Endometrial microvascular endothelial cells (primary cell): ENCODE measurements around the gene KIRREL1. TPM values are rescaled to one million over a fixed set of nuclear protein-coding genes. Genes with fewer than 3 reads are reported as not detected.

Experiments used
- in situ Hi-C: cut with HindIII; loops from 2 replicates; pipeline ENCODE4 v1.10.0; 2017; ENCODE audit warnings: low sequenced_read_pairs, low pct_unique_long_range_greater_than_20kb; ENCODE audit errors: inconsistent ontology term
- total RNA-seq: library from RNA; depleted of rRNA; stranded (reverse); fragments of >200 nt; gene quantifications from one replicate; pipeline ENCODE4 v1.2.3, GENCODE V29; 2015; ENCODE audit errors: inconsistent ontology term

Gene KIRREL1
- total RNA-seq, 1 donor from 2014 or later, result 41.8 TPM

GRCh38 chr1:158089476-158089875 lies 96.0 kb downstream of the KIRREL1 start:
- in situ Hi-C loops, result no loop called here

GRCh38 chr1:158089925-158090637 lies 96.6 kb downstream of the KIRREL1 start:
- in situ Hi-C loops, result no loop called here

DNA sequence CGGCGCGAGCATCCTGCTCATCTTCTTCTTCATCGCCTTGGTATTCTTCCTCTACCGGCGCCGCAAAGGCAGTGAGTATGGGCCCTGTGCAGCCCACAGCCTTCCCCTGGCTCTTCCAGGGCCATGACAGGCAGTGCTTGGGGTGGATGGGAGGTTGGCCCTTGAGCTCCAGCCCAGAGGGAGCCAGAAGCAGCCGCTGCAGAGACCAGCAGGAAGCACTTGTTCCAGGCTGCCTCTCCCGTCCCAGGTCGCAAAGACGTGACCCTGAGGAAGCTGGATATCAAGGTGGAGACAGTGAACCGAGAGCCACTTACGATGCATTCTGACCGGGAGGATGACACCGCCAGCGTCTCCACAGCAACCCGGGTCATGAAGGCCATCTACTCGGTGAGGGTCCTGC lies 99.9 kb downstream of the KIRREL1 start:
- in situ Hi-C loops, result no loop called here

DNA sequence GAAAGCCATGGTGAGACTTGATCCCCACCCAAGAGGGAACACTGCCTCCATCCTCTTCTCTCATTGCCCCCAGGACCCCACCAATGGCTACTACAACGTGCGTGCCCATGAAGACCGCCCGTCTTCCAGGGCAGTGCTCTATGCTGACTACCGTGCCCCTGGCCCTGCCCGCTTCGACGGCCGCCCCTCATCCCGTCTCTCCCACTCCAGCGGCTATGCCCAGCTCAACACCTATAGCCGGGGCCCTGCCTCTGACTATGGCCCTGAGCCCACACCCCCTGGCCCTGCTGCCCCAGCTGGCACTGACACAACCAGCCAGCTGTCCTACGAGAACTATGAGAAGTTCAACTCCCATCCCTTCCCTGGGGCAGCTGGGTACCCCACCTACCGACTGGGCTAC lies 101.1 kb downstream of the KIRREL1 start:
- in situ Hi-C loops, result no loop called here

DNA sequence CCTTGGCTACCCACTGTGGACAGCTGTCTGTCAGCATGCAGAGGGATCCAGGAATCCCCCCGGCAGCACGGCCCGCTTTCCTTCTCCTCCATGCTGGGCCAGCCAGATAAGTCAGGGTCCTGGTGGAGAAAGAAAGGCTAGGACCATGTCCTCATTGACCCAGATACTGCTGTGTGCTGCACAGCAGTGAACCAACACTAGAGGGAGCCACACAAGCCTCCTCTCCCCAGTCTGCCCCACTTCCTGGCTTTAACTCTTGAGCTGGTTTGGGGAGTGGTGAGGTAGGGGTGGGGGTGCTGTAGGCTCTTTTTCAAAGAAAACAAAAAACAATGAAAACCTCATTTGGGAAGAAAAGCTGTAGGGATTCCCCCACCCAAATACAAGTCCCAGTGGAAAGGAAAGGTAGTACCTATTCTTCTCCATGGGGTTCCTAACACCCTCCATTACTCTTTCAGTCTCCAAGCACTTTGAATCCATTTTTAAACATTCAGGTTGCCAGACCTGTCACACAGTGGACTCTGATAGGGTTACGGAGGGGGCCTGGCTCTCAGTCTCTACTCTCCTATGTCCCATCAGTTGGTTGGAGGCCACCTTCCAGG lies 102.4 kb downstream of the KIRREL1 start:
- in situ Hi-C loops, result no loop called here

DNA sequence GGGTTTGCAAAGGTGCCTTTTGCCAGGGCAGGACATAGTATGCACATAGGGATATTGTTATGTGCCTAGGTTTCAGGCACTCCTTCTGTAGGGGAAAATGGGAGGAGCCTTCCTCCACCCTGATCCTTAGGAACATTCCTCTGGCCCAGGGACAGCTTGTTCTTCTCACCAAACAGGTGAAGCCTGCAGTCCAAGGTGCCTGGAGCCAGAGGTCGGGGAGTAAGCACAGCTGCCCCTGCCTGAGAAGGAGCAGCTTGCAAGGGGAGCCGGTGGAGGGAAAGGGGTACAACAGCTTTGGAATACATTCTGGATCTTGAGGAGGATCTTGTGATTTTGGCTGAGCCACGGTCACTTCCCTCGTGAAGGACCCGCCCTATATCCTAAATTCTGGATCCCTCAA lies 104.8 kb downstream of the KIRREL1 start:
- in situ Hi-C loops, result no loop called here

- in situ Hi-C loops, result no loop called here
Observed at GRCh38 chr1:158099185-158099584, 105.7 kb downstream of the KIRREL1 start.

GRCh38 chr1:158100498-158100897 lies 107.1 kb downstream of the KIRREL1 start:
- in situ Hi-C loops, result no loop called here

DNA sequence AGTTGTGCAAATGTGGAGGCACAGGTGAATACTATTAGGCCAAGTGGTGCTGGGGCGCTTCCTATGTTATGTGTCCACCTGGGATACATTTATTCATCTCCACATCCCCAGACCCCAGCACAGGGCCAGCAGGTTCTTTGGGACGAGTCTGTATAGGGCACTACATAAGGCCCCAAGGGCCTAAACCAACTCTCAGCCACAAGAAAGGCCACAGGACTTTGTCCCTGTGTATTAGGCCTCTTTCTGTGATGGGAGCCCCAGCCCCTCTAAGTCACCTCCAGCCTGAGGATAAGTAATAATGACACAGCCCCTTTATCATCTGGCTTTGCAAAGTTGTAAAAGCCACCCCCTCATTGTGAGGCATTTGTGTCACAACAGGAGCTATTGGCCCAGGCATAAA lies 108.0 kb downstream of the KIRREL1 start:
- in situ Hi-C loops, result no loop called here

DNA sequence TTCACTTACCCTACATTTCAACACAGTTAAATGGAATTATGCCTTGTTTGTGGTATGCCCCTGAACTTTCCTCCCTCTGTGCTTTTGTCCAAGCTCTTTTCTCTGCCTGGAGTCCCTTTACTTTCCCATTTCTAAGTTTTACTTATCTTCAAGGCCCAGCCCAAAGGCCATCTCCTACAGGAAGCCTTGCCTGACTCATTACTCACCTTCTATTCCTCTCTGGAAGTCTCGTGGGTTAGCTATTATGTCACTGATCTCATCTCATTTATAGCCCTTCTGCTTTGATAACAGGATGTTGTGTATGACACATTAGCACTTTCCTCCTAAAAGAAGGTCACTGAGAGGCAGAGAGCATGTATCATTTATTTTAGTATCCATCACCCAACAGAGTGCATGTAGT lies 108.5 kb downstream of the KIRREL1 start:
- in situ Hi-C loops, result no loop called here

- in situ Hi-C loops, result no loop called here
Observed at GRCh38 chr1:158102881-158103674, 109.6 kb downstream of the KIRREL1 start.

DNA sequence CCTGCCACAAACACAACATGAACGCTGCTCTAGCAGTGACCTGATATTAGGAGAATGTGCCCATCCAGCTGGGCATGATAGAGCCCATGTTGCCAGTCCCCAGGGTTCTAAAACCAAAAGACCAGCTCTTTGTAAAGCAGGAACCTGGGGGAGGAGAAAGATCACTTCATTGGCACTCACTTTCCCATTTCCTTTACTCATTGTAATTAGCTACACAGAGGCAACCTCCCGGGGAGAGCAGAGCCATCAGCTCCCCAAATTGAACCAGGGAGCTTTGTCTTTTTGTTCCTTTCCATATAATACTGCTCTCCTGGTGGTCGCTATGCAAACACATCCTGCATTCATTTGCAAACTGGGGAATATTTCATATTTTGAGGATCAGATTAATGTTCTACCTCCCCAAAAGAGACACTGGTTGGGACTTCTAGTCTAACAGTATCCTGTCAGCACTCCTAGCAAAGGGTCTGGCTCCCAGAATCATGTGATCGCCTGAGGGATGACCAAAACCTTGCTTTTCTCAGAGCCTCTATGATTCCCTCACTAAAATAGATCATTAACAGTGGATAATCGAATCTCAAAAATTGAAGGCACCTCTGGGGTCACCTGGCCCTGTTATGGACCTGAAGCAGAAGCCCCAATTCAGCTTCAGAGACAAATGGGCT lies 110.5 kb downstream of the KIRREL1 start:
- in situ Hi-C loops, result no loop called here

DNA sequence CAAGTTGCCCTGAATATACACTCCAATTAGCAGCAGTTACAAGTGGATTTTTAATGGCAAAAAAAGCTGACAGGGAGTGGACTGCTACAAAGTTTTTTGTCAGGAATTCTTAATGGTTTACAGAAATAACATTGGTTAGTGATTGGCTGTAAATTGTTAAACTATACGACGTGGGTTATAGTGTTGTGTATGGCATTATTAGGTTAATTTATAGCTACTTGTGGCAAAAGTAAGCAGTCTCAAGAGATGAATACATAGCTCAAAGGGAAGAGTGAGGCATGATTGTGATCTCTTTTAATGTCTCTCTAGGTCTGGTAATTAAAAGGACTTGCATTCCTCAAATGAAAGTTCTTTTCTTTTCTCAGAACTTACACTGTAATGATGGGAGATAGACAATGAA lies 111.4 kb downstream of the KIRREL1 start:
- in situ Hi-C loops, result no loop called here

DNA sequence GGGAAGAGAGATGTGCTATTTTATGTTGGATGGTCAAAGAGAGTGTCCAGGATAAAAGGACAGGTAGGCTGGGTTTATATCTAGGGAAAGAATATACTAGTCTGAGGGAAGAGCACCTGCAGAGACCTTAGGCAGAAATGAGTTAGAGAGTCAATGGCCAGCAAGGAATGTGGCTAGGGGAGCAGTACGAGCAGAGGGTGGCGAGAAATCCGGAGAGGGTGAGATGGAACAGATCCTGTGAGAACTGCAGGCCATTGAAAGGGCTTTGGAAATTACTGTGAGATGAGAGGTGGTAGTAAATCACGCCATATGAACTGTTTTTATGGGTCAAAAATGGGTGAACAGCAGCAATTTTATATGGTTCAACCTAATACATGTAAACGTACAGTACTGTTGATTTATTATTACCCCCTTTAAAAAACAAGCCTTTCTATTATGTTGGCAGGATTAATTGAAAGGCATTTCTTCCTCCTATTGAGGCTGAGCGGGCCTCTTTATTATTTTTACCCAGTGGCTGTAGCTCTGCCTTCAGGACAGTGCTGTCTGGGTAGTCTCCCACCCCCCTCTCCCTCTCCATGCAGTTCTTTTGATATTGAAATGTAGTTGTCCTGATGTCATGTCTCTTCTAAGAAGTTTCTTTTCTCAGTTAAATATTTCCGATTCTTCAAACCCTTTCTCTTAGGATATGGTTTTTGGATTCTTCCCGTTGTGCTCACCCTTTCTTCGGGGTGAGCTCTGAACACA lies 112.1 kb downstream of the KIRREL1 start:
- in situ Hi-C loops, result no loop called here

DNA sequence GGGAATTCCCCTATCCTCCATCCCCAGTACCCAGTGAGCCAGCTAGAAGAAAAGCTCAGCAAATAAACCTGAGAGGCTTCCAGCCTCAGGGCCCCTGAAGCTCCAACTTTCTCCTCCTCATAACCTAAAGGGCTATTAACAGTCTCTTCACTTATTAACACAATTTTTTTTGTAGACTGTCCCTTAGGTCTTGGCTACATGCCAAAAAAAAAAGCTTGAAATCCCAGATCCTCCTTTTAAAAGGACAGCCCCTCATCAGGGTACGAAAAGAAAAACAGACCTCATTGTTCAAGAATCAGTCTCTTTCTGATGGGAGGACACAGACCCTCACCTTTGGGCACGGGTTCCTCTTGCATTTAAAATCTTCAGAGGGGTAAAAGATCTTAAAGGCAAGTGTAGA lies 114.5 kb downstream of the KIRREL1 start:
- in situ Hi-C loops, result no loop called here

DNA sequence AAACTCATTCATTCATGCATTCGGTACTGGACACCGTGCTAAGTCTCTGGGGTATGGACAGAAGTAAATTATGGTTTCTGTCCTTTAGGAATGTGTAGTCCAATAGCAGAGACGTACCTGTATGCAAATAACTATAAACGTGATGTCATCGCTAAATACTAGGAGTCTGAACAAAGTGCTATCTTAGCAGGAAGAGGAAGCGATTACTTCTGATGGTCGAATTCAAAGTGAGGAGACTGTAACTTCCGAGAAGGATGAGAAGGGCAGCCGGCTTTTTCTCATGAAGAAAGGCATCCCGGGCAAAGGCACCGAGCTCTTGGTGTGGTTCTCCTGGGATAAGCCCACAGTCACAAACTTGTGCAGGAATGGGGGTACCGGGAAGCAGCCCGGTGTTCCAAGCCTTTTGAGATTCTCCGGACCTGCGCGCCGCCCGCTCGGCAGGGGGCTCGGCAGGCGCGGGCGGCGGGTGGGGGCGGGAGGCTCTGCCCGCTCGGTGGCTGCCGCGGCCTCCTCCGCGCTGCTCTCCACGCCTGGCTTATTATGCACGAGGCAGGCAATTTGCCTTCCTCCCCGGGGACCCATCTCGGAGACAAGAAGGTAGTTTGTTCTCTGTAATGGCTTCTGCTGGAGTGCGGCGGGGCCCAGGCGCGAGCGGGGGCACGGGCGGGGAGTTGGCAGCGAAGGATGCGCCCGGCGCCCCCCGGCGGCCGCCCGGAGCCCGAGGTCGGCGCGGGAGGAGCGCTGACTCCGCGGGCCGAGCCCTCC lies 119.7 kb downstream of the KIRREL1 start:
- in situ Hi-C loops, result no loop called here

DNA sequence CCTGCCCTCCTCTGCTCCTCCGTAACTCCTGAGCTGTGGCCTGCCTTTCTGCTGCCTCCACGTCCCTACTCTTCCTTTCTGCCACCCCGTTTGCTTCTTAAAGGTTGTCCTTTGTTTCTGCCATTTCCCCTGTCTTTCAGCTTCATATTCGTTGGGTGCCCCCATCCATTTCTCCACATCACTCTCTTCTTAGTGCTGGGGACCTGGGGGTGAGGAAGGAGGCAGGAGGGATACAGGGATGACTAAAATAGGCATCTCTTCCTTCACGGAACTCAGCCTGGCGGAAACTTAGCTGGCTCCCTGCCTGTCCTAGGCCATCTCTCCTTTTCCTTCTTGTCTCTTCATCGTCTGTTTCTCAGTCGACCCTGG lies 120.3 kb downstream of the KIRREL1 start:
- in situ Hi-C loops, result no loop called here

- in situ Hi-C loops, result no loop called here
Observed at GRCh38 chr1:158115126-158115525, 121.7 kb downstream of the KIRREL1 start.
